B cell (primary cell): ENCODE measurements around the gene TAS2R50.

Experiments used
- EZH2 ChIP-seq: IDR thresholded peaks from 2 replicates; pipeline ENCODE4 v1.6.1; 2012; ENCODE audit warnings: borderline replicate concordance, low read depth, mild to moderate bottlenecking, moderate library complexity, low read length; ENCODE audit not compliant: insufficient read depth, poor library complexity, severe bottlenecking
- TF ChIP-seq, protein P1 (sequence below): fragments of 200-600 bp; IDR thresholded peaks from one replicate; pipeline ENCODE4 v1.8.0; 2022; ENCODE audit warnings: antibody characterized with exemption, mild to moderate bottlenecking

GRCh38 chr12:10941916-10942607 is 44.6 kb downstream of the TAS2R50 start:
- TF ChIP-seq, protein P1, sequence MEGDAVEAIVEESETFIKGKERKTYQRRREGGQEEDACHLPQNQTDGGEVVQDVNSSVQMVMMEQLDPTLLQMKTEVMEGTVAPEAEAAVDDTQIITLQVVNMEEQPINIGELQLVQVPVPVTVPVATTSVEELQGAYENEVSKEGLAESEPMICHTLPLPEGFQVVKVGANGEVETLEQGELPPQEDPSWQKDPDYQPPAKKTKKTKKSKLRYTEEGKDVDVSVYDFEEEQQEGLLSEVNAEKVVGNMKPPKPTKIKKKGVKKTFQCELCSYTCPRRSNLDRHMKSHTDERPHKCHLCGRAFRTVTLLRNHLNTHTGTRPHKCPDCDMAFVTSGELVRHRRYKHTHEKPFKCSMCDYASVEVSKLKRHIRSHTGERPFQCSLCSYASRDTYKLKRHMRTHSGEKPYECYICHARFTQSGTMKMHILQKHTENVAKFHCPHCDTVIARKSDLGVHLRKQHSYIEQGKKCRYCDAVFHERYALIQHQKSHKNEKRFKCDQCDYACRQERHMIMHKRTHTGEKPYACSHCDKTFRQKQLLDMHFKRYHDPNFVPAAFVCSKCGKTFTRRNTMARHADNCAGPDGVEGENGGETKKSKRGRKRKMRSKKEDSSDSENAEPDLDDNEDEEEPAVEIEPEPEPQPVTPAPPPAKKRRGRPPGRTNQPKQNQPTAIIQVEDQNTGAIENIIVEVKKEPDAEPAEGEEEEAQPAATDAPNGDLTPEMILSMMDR = no peak
- TF ChIP-seq EZH2 = no peak
